Activated T-cell treated with anti-CD3 and anti-CD28 coated beads, Interleukin-2, amount 50 U/mL, for 4 hours (primary cell): ENCODE data around the gene PPP1R1C. TPM values are rescaled to one million over a fixed set of nuclear protein-coding genes. Genes with fewer than 3 reads are reported as not detected.
A peak's percentile ranks its signal among the peaks of the same experiment; 100 is the strongest.

ENCODE experiments used
- ATAC-seq, 2 donors: fragments of 200-7000 bp; cut with Tn5 transposase; one replicate each; pipeline ENCODE4 v1.10.0; 2021
- DNase-seq: peaks from one replicate; pipeline ENCODE4 v3.0.0-alpha.2; 2020
- H3K27me3 Mint-ChIP-seq: one replicate; pipeline ENCODE4 v1.8.0; 2021; ENCODE audit warnings: low read depth, mixed read lengths
- H3K36me3 Mint-ChIP-seq: one replicate; pipeline ENCODE4 v1.8.0; 2022; ENCODE audit warnings: mixed read lengths; ENCODE audit not compliant: insufficient read depth
- H3K4me1 Mint-ChIP-seq: one replicate; pipeline ENCODE4 v1.8.0; 2021; ENCODE audit warnings: low read depth, mixed read lengths
- H3K4me3 Mint-ChIP-seq: one replicate; pipeline ENCODE4 v1.8.0; 2021; ENCODE audit warnings: mild to moderate bottlenecking, moderate library complexity, mixed read lengths
- H3K9me3 Mint-ChIP-seq: one replicate; pipeline ENCODE4 v1.8.0; 2021; ENCODE audit warnings: mixed read lengths
- total RNA-seq, 3 donors: library from RNA; stranded (reverse); gene quantifications; one replicate each; pipeline ENCODE4 v1.2.1, GENCODE V29; 2021

The PPP1R1C gene
- total RNA-seq, 3 donors from 2014 or later, result not detected

DNA sequence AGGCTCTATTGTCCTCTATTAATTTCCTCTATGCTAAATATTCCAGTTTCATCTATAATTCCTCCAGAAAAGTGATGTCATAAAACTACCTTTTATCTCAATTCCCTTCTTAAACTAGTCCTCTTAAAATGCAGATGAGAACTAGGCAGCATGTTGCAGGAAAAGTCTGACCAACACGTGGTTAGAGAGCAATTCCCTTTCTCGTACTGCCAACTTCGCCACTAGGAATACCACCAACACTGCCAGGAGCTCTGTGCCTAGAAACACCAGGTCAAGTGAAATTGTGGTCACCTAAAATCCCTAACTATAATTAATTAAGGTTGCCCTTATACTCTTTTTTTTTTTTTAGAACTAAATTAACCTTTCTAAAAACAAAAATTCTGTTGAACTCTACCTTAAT lies 127.7 kb downstream of the PPP1R1C start:
- Mint-ChIP-seq H3K36me3 (no peaks in the 10 kb centered on the region), H3K4me1 (no peaks in the 10 kb centered on the region), H3K9me3 (no peaks in the 10 kb centered on the region), H3K27me3 (no peaks in the 10 kb centered on the region), H3K4me3 (no peak overlapping the region)
- ATAC-seq (no peak), DNase-seq (no peak)

DNA sequence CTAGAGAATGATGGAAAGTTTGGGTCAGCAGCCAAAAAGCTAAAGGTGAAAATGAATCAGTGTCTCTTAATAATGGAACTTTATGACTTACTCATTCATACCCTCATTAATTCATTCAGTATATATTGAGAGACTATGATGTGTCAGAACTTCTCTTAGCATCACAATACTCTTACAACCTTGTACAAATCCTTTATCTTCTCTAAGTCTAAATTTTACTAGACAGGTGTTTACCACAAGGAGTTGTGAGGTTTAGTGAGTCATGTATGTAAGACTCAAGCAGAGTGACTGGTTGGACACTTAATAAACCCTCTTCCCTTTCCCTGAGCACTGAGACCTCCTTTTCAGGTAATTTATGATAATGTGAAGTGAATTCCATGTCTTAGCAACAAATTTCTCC lies 129.6 kb downstream of the PPP1R1C start:
- no peaks in the 10 kb centered on the region for H3K36me3 Mint-ChIP-seq
- peak in 1 of 2 donors; percentile 38 for ATAC-seq
- H3K4me3 Mint-ChIP-seq, result no peak overlapping the region

DNA sequence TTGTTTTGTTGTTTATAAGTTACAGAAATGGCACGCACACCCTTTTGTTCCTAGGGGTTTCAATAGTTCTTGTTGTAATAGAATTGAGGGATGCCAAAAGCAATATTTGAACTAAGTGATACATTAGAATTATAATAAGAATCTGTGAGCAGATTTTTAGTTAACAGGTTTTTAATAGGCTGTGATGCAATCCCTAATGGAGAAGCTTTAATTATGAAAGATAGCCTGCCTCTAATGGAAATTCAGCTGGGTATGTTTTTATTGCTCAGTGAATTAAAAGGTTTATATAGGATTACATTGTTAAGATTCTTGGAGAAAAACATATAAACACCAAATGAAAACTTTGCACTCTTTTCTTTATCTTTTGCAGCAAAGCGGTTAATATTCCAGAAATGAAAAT lies 131.1 kb downstream of the PPP1R1C start:
- ATAC-seq (no peak), DNase-seq (no peak)
- no peaks in the 10 kb centered on the region for H3K27me3 Mint-ChIP-seq
- no peaks in the 10 kb centered on the region for H3K4me1 Mint-ChIP-seq
- no peaks in the 10 kb centered on the region for H3K36me3 Mint-ChIP-seq
- no peaks in the 10 kb centered on the region for H3K9me3 Mint-ChIP-seq
- H3K4me3 Mint-ChIP-seq, result no peak overlapping the region

More for the DNA sequence above, 129.6 kb downstream of the PPP1R1C start:
- Mint-ChIP-seq H3K27me3 (no peaks in the 10 kb centered on the region), H3K4me1 (no peaks in the 10 kb centered on the region), H3K9me3 (no peaks in the 10 kb centered on the region)
- no peak for DNase-seq

DNA sequence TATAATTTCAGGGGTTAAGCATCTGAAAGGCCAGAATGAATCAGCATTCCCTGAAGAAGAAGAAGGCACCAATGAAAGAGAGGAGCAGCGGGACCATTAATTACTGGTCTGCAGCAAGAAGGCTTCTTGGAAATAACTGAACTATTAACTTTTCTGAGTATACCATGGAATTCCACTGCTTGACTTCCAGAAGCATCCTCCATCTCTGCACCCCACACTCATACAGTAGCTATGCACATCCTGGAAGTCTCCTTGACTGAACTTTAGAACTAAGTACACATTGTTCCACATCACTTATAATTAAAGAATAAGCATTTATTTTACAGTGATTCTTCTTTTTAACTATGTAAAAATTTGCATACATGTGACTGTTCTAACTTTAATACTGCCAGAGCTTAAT lies 131.5 kb downstream of the PPP1R1C start:
- H3K4me3 Mint-ChIP-seq, result no peak overlapping the region

DNA sequence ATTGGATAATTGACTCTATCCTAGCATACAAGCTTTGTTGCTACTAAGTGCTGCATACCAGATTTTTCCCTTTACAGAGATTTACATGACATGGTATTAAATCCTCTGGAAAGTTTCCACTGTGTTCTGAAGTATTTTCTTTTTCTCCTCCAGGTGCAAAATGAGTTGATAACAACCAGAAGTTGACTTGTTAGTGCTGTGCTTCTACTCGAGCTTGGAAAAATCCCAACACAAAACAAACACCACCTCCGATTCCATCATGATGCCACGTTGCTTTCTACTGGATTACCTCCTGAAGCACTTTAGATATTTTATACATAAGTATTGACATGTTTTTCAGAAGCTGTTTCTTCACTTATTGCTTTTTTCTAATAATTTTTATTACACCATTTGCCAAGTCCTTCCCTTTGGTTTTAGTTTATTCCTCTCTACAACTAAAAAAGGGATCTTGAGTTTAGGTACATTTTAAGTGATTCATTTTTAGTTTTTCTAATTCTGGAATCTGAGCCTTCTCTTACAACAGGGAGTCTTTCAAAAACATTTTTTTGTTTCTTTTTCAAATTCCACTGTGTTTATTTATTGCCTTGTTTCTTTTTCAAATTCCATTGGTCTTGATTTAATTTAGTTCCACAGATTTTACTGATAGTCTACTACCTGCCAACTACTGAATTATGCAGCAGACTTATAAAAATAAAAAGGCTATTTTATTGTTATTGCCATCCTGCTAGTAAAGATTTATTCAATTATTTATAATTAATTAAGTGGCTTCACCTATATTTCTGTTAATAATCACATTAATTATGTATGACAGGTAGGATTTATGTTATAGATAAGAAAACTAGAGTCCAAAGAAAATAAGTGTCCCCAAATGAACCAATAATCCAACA lies 143.4 kb downstream of the PPP1R1C start:
- Mint-ChIP-seq H3K27me3 (peaks cover 4% of the 10 kb centered on the region), H3K4me3 (no peak overlapping the region), H3K9me3 (no peaks in the 10 kb centered on the region), H3K4me1 (no peaks in the 10 kb centered on the region), H3K36me3 (no peaks in the 10 kb centered on the region)
- DNase-seq (no peak), ATAC-seq (no peak)

More for the DNA sequence above, 131.5 kb downstream of the PPP1R1C start:
- Mint-ChIP-seq H3K9me3 (no peaks in the 10 kb centered on the region), H3K27me3 (no peaks in the 10 kb centered on the region), H3K36me3 (no peaks in the 10 kb centered on the region), H3K4me1 (no peaks in the 10 kb centered on the region)
- ATAC-seq (no peak), DNase-seq (no peak)

DNA sequence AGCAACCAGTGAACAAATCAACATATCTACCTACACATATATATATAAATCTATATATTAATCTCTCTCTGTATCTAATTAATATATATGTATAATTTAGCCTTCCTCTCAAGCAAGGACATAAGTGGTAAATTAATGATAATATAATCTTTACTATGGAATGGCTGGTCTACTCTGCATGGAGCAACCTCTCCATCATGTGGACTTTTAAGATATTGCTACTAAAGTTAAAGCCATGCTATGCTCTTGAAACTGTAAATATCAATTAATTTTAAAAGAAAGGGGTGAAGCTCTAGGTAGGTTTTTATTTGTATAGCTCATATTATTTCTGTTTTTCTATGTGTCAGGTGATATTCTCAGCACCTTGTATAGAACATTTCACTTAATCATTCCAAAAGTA lies 147.0 kb downstream of the PPP1R1C start:
- no peaks in the 10 kb centered on the region for H3K4me1 Mint-ChIP-seq
- DNase-seq (no peak), ATAC-seq (no peak)
- H3K4me3 Mint-ChIP-seq, result no peak overlapping the region
- no peaks in the 10 kb centered on the region for H3K9me3 Mint-ChIP-seq
- no peaks in the 10 kb centered on the region for H3K36me3 Mint-ChIP-seq
- H3K27me3 Mint-ChIP-seq, result peaks cover 2% of the 10 kb centered on the region

DNA sequence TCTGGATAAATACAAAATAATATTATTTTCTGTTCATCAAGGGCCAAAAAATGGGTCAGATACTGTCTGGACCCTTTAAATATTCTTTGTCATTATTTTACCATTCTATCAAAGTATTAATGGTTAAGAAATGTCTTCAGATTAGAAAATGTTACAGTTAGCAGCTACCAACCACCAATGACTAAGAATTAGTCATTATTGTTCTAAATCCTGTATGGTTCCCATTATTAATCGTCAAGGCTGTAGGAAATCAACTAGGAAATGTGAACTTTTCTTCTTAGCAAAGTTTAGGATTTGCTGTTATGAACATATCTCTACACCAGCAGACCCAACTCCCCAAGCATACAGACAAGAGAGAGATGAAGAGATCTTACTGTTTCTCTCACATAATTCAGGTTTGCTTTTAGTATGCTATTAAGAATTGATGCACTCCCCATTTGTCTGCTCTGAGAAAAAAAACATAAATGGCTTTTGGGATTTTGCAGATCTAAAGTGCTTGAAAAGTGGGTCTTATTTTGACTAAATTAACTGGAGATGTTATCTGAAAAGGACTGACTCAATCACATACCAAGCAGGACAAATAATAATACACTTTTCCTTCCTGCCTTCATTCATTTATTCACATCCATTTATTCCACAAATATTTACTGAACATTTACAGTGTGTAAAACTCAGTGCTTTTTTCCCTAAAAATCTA lies 147.7 kb downstream of the PPP1R1C start:
- ATAC-seq, result no peak
- no peak overlapping the region for H3K4me3 Mint-ChIP-seq
- no peaks in the 10 kb centered on the region for H3K36me3 Mint-ChIP-seq

DNA sequence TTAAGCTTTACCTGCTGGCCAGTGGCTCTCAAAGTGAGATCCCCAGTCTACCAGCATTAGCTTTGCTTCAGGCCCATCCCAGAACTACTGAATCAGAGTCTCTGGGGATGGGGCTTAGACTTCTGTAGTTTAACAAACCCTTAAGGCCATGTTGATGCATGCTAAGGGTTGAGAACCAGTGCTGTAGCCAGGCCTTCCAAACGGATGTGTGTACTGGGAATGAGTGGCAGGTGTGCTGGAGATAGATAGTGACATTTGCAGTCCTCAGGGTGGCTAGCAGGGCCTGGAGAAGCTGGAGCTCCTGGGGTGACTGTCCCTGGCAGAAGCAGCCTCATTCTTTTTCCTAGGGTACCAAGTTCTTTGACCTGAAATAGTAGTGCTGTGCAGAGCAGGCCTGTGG lies 148.5 kb downstream of the PPP1R1C start:
- no peaks in the 10 kb centered on the region for H3K36me3 Mint-ChIP-seq
- no peaks in the 10 kb centered on the region for H3K4me1 Mint-ChIP-seq
- no peak overlapping the region for H3K4me3 Mint-ChIP-seq
- no peak for ATAC-seq
- no peaks in the 10 kb centered on the region for H3K9me3 Mint-ChIP-seq
- DNase-seq, result no peak
- H3K27me3 Mint-ChIP-seq, result peaks cover 2% of the 10 kb centered on the region

More for the DNA sequence above, 147.7 kb downstream of the PPP1R1C start:
- no peak for DNase-seq
- Mint-ChIP-seq H3K9me3 (no peaks in the 10 kb centered on the region), H3K27me3 (peaks cover 2% of the 10 kb centered on the region), H3K4me1 (no peaks in the 10 kb centered on the region)

DNA sequence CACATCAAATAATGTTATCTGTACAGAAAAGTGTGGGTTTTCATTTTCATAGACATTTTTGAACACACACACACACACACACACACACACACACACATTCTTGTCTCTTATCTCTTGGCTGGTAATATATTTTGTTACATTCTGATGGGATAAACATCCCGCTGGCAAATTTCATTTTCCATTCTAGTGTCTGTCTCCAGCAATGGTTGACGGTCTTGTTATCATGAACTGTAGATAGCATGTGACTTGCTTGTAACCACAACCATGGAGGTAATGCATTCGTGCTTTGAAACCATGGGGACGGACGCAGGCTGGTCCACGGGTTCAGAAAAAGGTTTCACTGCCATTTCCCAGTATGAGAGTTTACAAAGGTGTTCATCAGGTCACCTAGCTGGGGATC lies 156.4 kb downstream of the PPP1R1C start:
- no peaks in the 10 kb centered on the region for H3K9me3 Mint-ChIP-seq
- no peak overlapping the region for H3K4me3 Mint-ChIP-seq
- H3K4me1 Mint-ChIP-seq, result no peaks in the 10 kb centered on the region
- H3K36me3 Mint-ChIP-seq, result no peaks in the 10 kb centered on the region
- ATAC-seq (no peak), DNase-seq (no peak)
- H3K27me3 Mint-ChIP-seq, result peaks cover 2% of the 10 kb centered on the region

DNA sequence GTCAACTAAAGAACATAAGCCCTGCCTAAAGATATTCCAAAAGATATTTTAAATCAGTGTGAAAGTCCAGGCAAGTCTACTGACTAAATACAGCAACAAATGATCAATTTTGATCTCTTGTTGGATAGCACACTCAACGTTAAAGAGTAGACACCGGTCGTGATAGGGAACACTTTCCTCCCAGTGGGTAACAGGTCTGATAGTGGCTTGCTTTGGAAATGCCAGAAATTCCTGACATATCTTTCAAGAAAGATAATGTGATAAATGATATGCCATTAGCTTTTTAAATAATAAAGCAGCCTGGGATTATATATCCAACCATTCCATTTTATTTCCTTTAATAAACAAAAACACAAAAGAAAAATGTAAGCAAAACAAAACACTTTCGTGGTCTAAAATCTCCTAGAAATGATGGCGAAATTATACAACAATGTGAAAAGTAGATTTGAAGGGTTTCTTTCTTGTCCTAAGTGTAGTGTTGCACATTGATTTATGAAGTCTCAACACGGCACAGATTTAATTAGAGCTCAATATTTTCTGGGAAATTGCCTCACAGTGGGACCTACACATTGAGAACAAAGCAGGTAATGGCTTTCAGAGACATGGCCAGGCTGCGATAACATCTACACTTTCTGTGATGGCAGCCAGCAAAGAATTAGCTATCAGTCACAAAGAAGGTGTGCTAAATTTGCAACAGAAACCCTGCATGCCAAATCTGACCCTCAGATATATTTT lies 158.6 kb downstream of the PPP1R1C start:
- Mint-ChIP-seq H3K9me3 (no peaks in the 10 kb centered on the region), H3K4me3 (no peak overlapping the region), H3K27me3 (peaks cover 2% of the 10 kb centered on the region), H3K4me1 (no peaks in the 10 kb centered on the region), H3K36me3 (no peaks in the 10 kb centered on the region)
- DNase-seq (no peak), ATAC-seq (no peak)

DNA sequence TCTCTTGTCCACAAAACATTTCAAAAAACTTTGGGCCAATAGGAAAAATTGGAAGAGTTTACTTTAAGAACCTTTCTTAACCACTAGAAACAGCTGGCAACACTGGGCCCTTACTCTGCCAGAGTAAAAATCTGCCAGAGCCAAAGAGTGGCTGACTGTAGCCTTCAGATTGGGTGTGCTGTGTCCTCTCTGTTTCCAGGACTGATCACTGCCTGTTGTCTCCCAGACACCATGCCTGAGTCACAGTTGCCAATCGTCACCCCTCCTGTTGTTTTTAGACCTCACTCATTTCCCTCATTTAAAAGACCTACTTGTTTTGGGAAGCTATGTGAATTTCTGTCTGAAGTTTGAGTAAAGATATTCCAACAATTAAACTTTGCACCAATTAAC lies 159.1 kb downstream of the PPP1R1C start:
- no peaks in the 10 kb centered on the region for H3K9me3 Mint-ChIP-seq
- no peaks in the 10 kb centered on the region for H3K4me1 Mint-ChIP-seq
- H3K36me3 Mint-ChIP-seq, result no peaks in the 10 kb centered on the region
- H3K27me3 Mint-ChIP-seq, result peaks cover under 1% of the 10 kb centered on the region
- no peak for ATAC-seq
- DNase-seq, result no peak
- H3K4me3 Mint-ChIP-seq, result no peak overlapping the region

DNA sequence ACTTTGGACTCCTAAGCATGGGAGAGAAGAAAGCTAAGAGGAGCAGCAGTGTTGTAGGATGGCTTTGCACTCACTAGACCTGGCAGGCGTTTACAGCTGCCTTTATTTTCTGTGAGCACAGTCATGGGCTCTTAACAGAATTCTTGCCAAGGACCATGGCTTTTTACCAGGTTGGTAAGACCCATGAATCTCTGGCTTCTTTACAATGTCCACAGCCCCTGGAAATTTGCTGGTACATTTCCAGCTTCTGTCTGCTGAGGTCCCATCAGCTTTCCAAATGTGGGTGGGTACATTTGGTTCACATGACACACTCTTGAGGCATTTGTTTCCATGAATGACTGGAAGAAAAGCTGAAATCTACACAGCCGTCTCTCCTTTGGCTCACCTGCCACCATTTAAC lies 162.7 kb downstream of the PPP1R1C start:
- H3K9me3 Mint-ChIP-seq, result no peaks in the 10 kb centered on the region
- H3K36me3 Mint-ChIP-seq, result no peaks in the 10 kb centered on the region
- no peaks in the 10 kb centered on the region for H3K4me1 Mint-ChIP-seq
- ATAC-seq (no peak), DNase-seq (no peak)
- no peaks in the 10 kb centered on the region for H3K27me3 Mint-ChIP-seq
- H3K4me3 Mint-ChIP-seq, result no peak overlapping the region

DNA sequence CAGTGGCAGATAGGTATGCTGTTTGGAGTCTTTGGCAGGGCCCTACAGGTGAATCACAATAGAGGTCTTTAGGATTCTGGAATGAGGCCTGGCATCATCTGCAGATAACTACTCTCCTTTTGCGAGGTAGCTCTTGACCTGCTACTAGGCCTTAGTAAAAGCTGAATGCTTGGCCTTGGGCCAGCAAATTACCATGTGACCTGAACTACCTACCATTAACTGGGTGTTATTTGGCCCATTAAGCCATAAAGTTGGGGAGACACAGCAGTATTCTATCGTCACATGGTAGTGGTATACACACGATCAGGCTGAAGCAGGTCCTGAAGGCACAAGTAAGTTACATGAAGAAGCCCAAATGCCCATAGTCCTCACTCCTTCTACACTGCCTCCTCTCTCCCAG lies 178.2 kb downstream of the PPP1R1C start:
- H3K4me1 Mint-ChIP-seq, result no peaks in the 10 kb centered on the region
- ATAC-seq (no peak), DNase-seq (no peak)
- no peaks in the 10 kb centered on the region for H3K9me3 Mint-ChIP-seq
- H3K4me3 Mint-ChIP-seq, result no peak overlapping the region
- H3K36me3 Mint-ChIP-seq, result no peaks in the 10 kb centered on the region
- peaks cover 6% of the 10 kb centered on the region for H3K27me3 Mint-ChIP-seq

DNA sequence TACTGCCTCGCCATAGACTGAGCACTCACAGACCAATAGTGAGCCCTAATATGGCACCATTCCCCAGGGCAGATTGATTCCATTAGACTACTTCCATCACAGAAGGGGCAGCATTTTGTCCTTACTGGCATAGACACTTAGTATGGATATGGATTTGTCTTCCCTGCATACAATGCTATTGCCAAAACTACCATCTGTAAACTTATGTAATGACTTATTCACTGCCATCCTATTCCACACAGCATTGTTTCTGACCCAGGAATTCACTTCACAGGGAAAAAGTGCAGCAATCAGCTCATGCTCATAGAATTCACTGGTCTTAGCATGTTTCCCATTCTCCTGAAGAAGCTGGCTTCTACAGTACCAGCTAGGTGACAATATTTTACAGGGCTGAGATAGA lies 179.0 kb downstream of the PPP1R1C start:
- no peak overlapping the region for H3K4me3 Mint-ChIP-seq
- DNase-seq (no peak), ATAC-seq (no peak)
- no peaks in the 10 kb centered on the region for H3K9me3 Mint-ChIP-seq
- no peaks in the 10 kb centered on the region for H3K4me1 Mint-ChIP-seq
- peaks cover 6% of the 10 kb centered on the region for H3K27me3 Mint-ChIP-seq
- H3K36me3 Mint-ChIP-seq, result no peaks in the 10 kb centered on the region
